Measurements from ENCODE around the gene ANLN. TPM values are rescaled to one million over a fixed set of nuclear protein-coding genes. Genes with fewer than 3 reads are reported as not detected.

The ANLN gene
- total RNA-seq, 1 donor from 2014 or later, result 40.6 TPM

DNA sequence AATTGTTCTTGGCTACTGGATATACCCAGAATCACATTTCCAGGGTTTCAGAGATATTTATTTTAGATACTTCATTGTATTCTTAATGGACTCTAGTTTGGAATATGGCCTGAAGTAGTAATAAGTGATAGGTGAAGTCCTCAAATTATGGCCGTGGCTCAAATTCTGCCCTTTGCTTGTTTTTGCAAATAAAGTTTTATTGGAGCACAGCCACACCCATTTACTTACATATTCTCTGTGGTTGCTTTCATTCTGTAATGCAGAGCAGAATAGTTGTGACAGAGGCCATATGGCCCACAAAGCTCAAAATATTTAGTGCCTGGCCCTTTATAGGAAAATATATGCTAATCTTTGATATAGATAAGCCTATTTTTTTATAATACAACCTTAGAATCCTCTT is 19.5 kb downstream of the ANLN start:
- H3K4me1 Mint-ChIP-seq (ENCODE audit: low read depth), result no peaks in the 10 kb centered on the region
- H3K4me3 Mint-ChIP-seq (ENCODE audit: low read depth), result no peak overlapping the region
- DNase-seq (ENCODE audit: low spot score, unreplicated experiment), result no peak
- peaks cover 15% of the 10 kb centered on the region for H3K36me3 Mint-ChIP-seq (ENCODE audit: insufficient read depth)
- no peaks in the 10 kb centered on the region for H3K27me3 Mint-ChIP-seq
- TF ChIP-seq, protein P1, sequence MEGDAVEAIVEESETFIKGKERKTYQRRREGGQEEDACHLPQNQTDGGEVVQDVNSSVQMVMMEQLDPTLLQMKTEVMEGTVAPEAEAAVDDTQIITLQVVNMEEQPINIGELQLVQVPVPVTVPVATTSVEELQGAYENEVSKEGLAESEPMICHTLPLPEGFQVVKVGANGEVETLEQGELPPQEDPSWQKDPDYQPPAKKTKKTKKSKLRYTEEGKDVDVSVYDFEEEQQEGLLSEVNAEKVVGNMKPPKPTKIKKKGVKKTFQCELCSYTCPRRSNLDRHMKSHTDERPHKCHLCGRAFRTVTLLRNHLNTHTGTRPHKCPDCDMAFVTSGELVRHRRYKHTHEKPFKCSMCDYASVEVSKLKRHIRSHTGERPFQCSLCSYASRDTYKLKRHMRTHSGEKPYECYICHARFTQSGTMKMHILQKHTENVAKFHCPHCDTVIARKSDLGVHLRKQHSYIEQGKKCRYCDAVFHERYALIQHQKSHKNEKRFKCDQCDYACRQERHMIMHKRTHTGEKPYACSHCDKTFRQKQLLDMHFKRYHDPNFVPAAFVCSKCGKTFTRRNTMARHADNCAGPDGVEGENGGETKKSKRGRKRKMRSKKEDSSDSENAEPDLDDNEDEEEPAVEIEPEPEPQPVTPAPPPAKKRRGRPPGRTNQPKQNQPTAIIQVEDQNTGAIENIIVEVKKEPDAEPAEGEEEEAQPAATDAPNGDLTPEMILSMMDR (IDR thresholded peaks at IDR 0.05; ENCODE audit: unreplicated experiment), result no peak
- H3K9me3 Mint-ChIP-seq (ENCODE audit: low read depth), result no peaks in the 10 kb centered on the region
- H3K27ac Mint-ChIP-seq, result no peak overlapping the region

DNA sequence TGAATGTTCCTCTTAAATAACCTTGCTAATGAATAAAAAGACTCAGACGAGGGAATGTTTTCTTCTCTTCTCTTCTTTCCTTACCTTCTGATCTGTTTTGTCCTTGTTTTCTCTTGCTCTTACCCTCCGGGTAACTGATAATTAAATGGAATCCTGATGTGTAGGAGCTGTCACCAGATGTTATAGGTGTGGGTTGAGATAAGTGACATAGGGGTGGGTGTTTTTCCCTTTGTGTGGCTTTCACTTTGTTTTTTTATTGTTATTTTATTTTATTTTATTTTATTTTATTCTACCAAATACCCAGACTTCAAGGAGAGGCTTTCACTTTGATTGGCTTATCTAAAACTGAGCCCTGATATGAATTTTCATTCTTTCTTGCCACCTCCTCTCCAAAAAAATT is 25.5 kb downstream of the ANLN start:
- H3K4me1 Mint-ChIP-seq (ENCODE audit: low read depth), result no peaks in the 10 kb centered on the region
- H3K27ac Mint-ChIP-seq, result no peak overlapping the region
- H3K27me3 Mint-ChIP-seq, result no peaks in the 10 kb centered on the region
- no peak for DNase-seq (ENCODE audit: low spot score, unreplicated experiment)
- TF ChIP-seq, protein P1 (IDR thresholded peaks at IDR 0.05; ENCODE audit: unreplicated experiment), result no peak
- H3K9me3 Mint-ChIP-seq (ENCODE audit: low read depth), result no peaks in the 10 kb centered on the region
- peaks cover 11% of the 10 kb centered on the region for H3K36me3 Mint-ChIP-seq (ENCODE audit: insufficient read depth)
- no peak overlapping the region for H3K4me3 Mint-ChIP-seq (ENCODE audit: low read depth)

DNA sequence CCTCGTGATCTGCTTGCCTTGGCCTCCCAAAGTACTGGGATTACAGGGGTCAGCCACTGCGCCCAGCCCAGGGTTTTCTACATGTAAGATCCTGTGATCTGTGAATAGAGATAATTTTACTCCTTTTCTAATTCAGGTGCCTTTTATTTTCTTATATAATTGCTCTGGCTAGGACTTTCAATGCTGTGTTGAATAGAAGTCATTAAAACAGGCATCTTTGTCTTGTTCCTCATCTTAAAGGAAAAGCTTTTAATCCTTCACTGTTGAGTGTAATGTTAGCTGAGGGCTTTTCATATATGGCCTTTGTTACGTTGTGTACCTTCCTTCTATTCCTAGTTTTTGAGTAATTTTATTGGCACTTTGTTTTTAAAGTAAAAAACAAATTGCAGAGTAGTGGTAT is 26.6 kb downstream of the ANLN start:
- Mint-ChIP-seq H3K27ac (no peak overlapping the region), H3K4me3 (ENCODE audit: low read depth) (no peak overlapping the region), H3K36me3 (ENCODE audit: insufficient read depth) (peaks cover 7% of the 10 kb centered on the region), H3K9me3 (ENCODE audit: low read depth) (no peaks in the 10 kb centered on the region), H3K27me3 (no peaks in the 10 kb centered on the region), H3K4me1 (ENCODE audit: low read depth) (no peaks in the 10 kb centered on the region)
- TF ChIP-seq, protein P1 (IDR thresholded peaks at IDR 0.05; ENCODE audit: unreplicated experiment), result no peak
- DNase-seq (ENCODE audit: low spot score, unreplicated experiment), result no peak

DNA sequence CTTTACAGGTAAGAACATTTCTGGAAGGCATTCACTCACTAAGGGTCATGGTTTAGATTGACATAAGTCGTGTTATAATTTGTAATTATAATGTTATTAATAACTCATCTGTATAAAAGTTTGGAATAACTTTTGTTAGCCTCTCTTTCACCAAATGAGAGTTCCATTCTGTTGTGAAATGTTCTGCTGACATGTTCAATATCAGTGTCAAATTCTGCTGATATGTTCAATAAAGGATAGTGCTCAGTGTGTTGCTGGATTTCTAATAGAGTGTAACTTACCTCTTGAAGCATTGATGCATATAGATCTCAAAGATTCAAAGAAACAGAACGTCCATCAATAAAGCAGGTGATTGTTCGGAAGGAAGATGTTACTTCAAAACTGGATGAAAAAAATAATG is 30.6 kb downstream of the ANLN start:
- Mint-ChIP-seq H3K4me3 (ENCODE audit: low read depth) (no peak overlapping the region), H3K27ac (no peak overlapping the region), H3K36me3 (ENCODE audit: insufficient read depth) (peaks cover 5% of the 10 kb centered on the region), H3K27me3 (no peaks in the 10 kb centered on the region), H3K9me3 (ENCODE audit: low read depth) (no peaks in the 10 kb centered on the region), H3K4me1 (ENCODE audit: low read depth) (no peaks in the 10 kb centered on the region)
- TF ChIP-seq, protein P1 (IDR thresholded peaks at IDR 0.05; ENCODE audit: unreplicated experiment), result no peak
- no peak for DNase-seq (ENCODE audit: low spot score, unreplicated experiment)

DNA sequence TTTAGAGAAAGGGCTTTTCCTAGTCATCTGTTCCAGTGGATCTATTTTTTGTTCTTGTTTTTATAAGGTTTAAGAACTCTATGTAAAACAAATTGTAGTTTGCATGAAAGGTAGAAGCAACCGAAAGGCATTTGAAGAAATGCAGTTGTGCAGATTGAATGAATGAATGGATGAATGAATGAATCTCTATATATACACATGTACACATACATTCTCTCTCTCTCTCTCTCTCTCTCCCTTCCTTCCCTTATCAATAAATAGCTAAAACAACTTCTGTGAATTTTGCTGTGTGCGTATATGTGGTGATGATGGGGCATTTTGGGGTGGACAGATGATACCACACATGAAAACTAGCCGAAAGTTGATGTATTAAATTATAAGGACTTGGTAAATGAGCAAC is 32.4 kb downstream of the ANLN start:
- H3K9me3 Mint-ChIP-seq (ENCODE audit: low read depth), result no peaks in the 10 kb centered on the region
- TF ChIP-seq, protein P1 (IDR thresholded peaks at IDR 0.05; ENCODE audit: unreplicated experiment), result no peak
- peaks cover 4% of the 10 kb centered on the region for H3K36me3 Mint-ChIP-seq (ENCODE audit: insufficient read depth)
- H3K4me1 Mint-ChIP-seq (ENCODE audit: low read depth), result no peaks in the 10 kb centered on the region
- H3K27ac Mint-ChIP-seq, result no peak overlapping the region
- DNase-seq (ENCODE audit: low spot score, unreplicated experiment), result no peak
- no peaks in the 10 kb centered on the region for H3K27me3 Mint-ChIP-seq
- no peak overlapping the region for H3K4me3 Mint-ChIP-seq (ENCODE audit: low read depth)
